ENCODE measurements around the gene WNT2B.
"Not testable (repeated sequence)": the region's sequence is repeated elsewhere in the genome, so short reads cannot be mapped to it uniquely, and the experiment has no call there.

WNT2B gene

DNA sequence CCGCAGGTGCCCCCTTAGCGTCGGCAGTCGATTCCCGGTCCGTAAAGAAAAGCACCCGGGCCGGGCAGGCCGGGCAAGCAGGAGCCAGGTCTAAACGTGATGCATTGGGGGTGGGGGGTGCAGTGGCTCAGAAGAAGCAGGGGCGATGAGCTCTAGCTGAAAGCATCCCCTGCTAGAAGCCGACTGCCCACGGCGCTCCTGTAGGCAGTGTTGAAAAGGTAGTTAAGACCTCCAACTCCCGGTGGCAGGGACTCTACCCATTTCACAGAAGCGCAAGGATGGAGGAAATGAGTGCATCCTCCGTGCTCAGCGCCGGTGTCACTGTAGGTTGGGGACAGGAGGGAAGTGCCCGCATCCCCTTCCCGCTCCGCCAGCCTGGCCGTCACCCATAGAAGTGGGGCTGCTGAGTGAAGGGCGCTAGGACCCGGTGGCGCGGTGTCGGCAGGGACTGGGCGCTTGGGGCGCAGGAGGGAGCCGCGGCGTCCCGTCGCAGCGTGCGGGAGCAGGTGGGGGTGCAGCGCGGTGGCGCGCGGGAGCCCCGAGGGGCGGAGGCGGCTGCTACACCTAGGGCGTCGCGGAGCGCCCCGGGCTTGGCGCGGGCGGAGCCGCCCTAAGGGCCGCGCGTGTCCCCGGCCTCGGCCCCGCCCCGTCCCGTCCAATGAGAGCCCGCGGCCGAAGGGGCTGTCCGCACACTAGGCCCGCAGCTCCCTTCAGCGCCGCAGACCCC, at the start of gene WNT2B:
WNT2B (plus strand) TSS at position 688 of the 727 bp plus-strand sequence. CDS start 298 bp downstream, outside the sequence.
- peak; percentile 24 for DNase-seq

GRCh38 chr1:112460615-112461014, 48.1 kb upstream of the WNT2B start:
- no peak for DNase-seq

DNA sequence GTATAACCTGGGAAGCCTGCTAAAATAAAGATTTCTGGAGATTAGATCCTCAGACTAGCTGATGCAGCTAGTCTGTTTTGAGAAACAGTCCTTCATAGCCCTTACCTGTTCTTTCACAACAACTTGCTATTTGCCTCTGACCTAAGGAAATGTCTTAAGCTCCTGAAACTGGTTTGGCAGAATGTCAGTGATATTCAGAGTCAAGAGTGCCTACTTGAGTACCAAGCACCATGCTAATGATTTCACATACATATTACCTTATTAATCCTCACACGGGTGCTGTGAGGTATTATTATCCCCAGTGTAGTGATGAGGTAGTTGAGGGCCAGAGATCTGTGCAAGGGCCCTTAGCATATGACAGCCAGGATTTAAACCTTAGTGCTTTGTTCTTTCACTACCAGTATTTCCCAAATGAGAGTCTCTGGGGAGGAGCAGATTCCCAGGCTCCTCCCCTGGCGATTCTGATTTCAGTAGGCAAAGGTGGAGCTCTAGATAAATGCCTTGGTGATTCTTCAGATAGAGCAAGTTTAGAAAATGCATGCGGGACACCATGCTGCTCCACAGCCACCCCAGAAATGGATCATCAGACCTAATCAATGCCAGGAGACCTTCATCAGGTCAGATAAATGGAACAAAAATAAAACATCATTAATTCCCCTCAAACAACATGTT, 47.4 kb upstream of the WNT2B start:
- DNase-seq = no peak

- DNase-seq = no peak
Observed at GRCh38 chr1:112462953-112463279, 45.8 kb upstream of the WNT2B start.

- no peak for DNase-seq
Observed at GRCh38 chr1:112464501-112464900, 44.3 kb upstream of the WNT2B start.

- DNase-seq = no peak
Observed at GRCh38 chr1:112465122-112465521, 43.6 kb upstream of the WNT2B start.

- DNase-seq = peak; percentile 89
Observed at GRCh38 chr1:112466078-112466660, 42.6 kb upstream of the WNT2B start.

DNA sequence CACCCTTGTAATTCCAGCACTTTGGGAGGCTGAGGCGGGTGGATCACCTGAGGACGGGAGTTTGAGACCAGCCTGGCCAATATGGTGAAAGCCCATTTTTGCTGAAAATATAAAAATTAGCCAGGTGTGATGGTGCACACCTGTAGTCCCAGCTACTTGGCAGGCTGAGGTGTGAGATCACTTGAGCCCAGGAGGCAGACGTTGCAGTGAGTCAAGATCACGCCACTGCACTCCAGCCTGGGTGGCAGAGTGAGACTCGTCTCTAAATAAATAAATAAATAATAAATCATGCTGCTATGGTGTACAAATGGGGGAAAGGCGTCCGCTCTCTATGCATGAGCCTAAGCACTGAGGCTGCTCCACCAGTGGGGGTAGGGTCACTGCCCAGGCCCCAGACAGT, 38.4 kb upstream of the WNT2B start:
- not testable (repeated sequence) for DNase-seq

DNA sequence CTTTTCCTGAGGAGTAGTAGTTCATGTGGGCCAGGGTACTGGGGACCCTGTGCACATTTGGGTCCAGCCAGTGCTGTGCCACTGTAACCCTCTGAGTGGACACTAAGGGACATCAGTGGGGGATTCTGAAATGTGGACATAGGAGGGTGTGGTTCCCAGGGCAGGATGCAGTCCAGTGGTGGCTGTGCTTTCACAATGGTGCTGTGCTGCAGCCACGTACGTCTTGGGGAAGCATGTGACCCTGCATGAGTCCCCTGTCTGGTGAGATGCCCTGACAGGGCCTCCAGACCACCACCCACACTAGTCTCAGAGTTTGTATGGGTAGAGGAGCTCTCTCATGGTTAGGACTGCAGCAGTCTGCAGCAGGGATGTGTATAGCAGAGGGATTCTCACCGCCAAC, 37.8 kb upstream of the WNT2B start:
- DNase-seq = no peak

GRCh38 chr1:112472142-112472541, 36.6 kb upstream of the WNT2B start:
- DNase-seq = no peak

DNA sequence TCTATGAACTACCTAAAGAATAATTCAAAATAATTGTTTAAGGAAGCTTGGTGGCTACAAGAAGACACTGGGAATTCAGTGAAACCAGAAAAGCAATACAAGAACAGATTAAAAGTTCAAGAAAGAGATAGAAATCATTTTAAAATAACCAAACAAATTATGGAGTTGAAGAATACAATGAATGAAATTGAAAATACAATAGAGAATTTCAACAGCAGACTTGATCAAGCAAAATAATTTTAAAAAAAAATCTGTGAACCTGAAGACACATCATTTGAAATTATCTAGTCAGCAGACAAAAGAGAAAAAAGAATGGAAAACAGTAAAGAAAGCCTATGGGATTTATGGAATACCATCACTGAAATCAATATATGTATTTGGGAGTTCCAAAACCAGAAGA, 31.2 kb upstream of the WNT2B start:
- DNase-seq = no peak

GRCh38 chr1:112478314-112478713, 30.5 kb upstream of the WNT2B start:
- no peak for DNase-seq

DNA sequence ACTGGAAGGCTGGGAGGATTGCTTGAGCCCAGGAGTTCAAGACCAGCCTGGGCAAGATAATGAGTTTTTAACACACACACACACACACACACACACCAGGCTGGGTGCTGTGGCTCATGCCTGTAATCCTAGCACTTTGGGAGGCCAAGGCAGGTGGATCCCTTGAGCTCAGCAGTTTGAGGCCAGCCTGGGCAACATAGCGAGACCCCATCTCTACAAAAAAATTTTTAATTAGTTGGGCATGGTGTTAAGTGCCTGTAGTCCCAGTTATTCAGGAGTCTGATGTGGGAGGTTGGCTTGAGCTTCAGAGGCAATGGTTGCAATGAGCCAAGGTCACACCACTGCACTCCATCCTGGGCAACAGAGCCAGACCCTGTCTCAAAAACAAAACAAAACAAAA, 22.7 kb upstream of the WNT2B start:
- not testable (repeated sequence) for DNase-seq

DNA sequence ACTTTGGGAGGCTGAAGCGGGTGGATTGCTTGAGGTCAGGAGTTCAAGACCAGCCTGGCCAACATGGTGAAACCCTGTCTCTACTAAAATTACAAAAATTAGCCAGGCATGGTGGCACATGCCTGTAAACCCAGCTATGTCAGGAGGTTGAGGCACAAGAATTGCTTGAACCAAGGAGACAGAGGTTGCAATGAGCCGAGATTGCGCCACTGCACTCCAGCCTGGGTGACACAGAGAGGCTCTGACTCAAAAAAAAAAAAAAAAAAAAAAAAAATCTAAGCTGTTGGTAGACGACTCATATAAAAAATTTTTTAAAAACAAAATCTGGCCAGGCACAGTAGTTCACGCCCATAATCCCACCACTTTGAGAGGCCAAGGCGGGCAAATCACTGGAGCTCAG, 21.1 kb upstream of the WNT2B start:
- not testable (repeated sequence) for DNase-seq

- DNase-seq = no peak
Observed at GRCh38 chr1:112488141-112488540, 20.6 kb upstream of the WNT2B start.

DNA sequence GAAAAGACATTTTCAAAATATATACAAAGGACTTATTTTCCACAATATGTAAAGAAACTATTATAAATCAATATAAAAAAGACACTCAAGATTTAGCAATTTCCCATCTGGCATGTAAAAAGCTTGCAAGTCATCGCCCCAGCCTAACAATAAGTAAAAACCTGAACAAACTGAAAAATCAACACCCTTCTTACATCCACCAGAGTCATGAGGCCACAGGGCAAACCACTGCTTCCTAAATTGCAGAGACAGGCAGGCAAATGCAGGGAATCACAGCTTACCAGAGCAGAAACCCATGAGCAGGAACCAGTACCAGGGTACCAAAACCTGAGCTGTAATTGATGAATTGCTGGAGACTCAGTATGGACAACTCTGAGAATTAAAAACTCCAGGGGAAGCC, 16.7 kb upstream of the WNT2B start:
- no peak for DNase-seq

DNA sequence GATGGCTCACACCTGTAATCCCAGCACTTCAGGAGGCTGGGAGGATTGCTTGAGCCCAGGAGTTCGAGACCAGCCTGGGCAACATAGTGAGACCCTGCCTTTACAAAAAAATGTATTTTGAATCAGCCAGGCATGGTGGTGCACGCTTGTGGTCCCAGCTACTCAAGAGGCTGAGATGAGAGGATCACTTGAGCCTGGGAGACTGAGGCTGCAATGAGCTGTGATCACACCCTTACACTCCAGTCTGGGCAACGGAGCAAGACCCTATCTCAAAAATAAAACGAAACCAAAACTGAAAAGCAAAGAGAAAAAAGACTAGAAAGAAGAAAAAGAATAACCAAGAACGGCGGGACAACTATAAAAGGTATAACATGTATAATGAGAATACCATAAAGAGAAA, 15.4 kb upstream of the WNT2B start:
- no peak for DNase-seq

DNA sequence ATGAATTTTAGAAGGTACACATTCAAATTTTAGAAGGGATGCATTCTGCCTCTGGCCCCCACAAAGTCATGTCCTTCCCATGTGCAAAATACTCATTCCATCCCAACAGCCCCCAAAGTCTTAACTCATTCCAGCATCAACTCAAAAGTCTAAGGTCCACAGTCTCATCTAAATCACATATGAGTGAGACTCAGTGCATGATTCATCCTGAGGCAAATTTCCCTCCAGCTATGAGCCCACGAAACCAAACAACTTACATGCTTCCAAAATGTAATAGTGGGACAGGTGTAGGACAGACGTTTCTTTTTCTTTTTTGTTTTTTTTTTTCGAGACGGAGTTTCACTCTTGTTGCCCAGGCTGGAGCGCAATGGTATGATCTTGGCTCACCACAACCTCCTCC, 12.5 kb upstream of the WNT2B start:
- DNase-seq = no peak

GRCh38 chr1:112501810-112502641, 6.7 kb upstream of the WNT2B start:
- DNase-seq = peak; percentile 43

GRCh38 chr1:112502826-112503225, 5.9 kb upstream of the WNT2B start:
- DNase-seq = no peak

GRCh38 chr1:112504001-112504660, 4.6 kb upstream of the WNT2B start:
- DNase-seq = no peak

GRCh38 chr1:112504661-112505399, 3.9 kb upstream of the WNT2B start:
- DNase-seq = no peak

Measured in RPMI8226 (cell line).